Esophagus muscularis mucosa (tissue), 2 donors: ENCODE measurements around the gene SMAP1.

Experiments
- EP300 ChIP-seq: sonication (generic); formaldehyde crosslinking; IDR thresholded peaks from one replicate; pipeline ENCODE4 v1.6.1; 2017; ENCODE audit warnings: antibody characterized with exemption
- POLR2A ChIP-seq: fragments of 450-650 bp; IDR thresholded peaks from one replicate; pipeline ENCODE4 v1.6.1; 2017; ENCODE audit warnings: antibody characterized with exemption, moderate library complexity, mild to moderate bottlenecking, low read depth

DNA sequence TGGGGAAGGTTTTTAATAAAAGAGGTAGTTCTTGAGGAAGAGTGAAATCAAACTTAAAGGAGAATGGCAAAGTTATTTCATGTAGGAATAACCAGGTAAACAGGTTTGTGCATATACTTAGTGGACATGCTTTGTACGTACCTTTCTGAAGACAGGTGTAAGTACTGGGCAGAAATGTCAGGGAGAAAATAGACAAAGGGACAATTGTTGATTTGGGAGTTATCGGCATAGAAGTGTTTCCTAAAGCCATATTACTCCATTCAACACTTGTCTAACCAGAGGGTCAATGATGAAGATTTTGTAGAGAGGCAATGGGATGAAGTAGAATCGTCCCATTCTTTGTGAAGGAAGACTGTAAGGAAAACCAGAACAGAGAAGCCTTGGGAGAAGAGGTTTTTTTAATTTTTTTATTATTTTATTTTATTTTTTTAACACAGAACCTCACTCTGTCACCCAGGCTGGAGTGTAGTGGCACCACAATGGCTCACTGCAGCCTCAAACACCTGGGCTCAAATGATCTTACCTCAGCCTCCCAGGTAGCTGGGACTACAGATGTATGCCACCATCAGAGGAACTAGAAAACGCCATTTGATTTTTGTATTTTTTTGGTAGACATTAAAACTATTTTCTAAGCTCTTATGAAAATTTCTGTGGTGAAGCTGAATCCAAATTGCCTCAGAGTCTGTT, 18.0 kb downstream of the SMAP1 start:
- TF ChIP-seq EP300 (no peak), POLR2A (no peak)
